GM23338 (cell line): ENCODE results near the gene CDC40. TPM values are rescaled to one million over a fixed set of nuclear protein-coding genes. Genes with fewer than 3 reads are reported as not detected.

Source experiments
- ATAC-seq: fragments of 200-7000 bp; cut with Tn5 transposase; 3 replicates; pipeline ENCODE4 v1.9.1; 2020
- DNase-seq: peaks from one replicate; pipeline ENCODE4 v3.0.0-alpha.2; 2015; ENCODE audit warnings: low spot score
- H2AFZ ChIP-seq: fragments of 200-600 bp; sonication (generic); 2 replicates; pipeline ENCODE4 v1.8.0; 2016; ENCODE audit warnings: antibody characterized with exemption, mild to moderate bottlenecking, moderate library complexity
- H3F3A ChIP-seq: fragments of 200-600 bp; sonication (generic); replicated peaks from 2 replicates; pipeline ENCODE4 v1.8.0; 2017; ENCODE audit warnings: antibody characterized with exemption, mixed run types, low read depth
- H3K27ac ChIP-seq: fragments of 200-600 bp; sonication (generic); 2 replicates; pipeline ENCODE4 v1.6.1; 2016; ENCODE audit warnings: low read depth
- H3K27me3 ChIP-seq: fragments of 200-600 bp; sonication (generic); 2 replicates; pipeline ENCODE4 v1.8.0; 2016; ENCODE audit warnings: mild to moderate bottlenecking, mixed run types, moderate library complexity; ENCODE audit not compliant: insufficient read depth
- H3K36me3 ChIP-seq: fragments of 200-600 bp; sonication (generic); 2 replicates; pipeline ENCODE4 v1.8.0; 2016; ENCODE audit warnings: mild to moderate bottlenecking; ENCODE audit not compliant: insufficient read depth
- H3K4me1 ChIP-seq: fragments of 200-600 bp; sonication (generic); 2 replicates; pipeline ENCODE4 v1.8.0; 2016; ENCODE audit warnings: mild to moderate bottlenecking, moderate library complexity; ENCODE audit not compliant: insufficient read depth
- H3K4me2 ChIP-seq: fragments of 200-600 bp; sonication (generic); 2 replicates; pipeline ENCODE4 v1.7.1; 2017; ENCODE audit warnings: mixed run types
- H3K4me3 ChIP-seq: fragments of 200-600 bp; sonication (generic); 2 replicates; pipeline ENCODE4 v1.6.1; 2016; ENCODE audit warnings: mixed run types
- H3K79me2 ChIP-seq: fragments of 200-600 bp; sonication (generic); replicated peaks from 2 replicates; pipeline ENCODE4 v1.8.0; 2017; ENCODE audit warnings: mild to moderate bottlenecking; ENCODE audit not compliant: insufficient read depth
- H3K9me2 ChIP-seq: fragments of 200-600 bp; sonication (generic); 2 replicates; pipeline ENCODE4 v1.8.0; 2017; ENCODE audit not compliant: insufficient read depth
- H4K20me1 ChIP-seq: fragments of 200-600 bp; sonication (generic); replicated peaks from 2 replicates; pipeline ENCODE4 v1.8.0; 2017; ENCODE audit warnings: mild to moderate bottlenecking; ENCODE audit not compliant: insufficient read depth
- H3K27ac Mint-ChIP-seq: 2 replicates; pipeline ENCODE4 v1.8.0; 2020; ENCODE audit warnings: inconsistent platforms, mild to moderate bottlenecking, moderate library complexity, mixed read lengths
- H3K27me3 Mint-ChIP-seq: 3 replicates; pipeline ENCODE4 v1.8.0; 2022; ENCODE audit warnings: low read depth, mild to moderate bottlenecking, moderate library complexity, mixed read lengths, inconsistent platforms; ENCODE audit not compliant: insufficient read depth, poor library complexity
- H3K36me3 Mint-ChIP-seq: 3 replicates; pipeline ENCODE4 v1.8.0; 2021; ENCODE audit warnings: low read depth, mild to moderate bottlenecking, inconsistent platforms, moderate library complexity, mixed read lengths
- H3K4me1 Mint-ChIP-seq: 3 replicates; pipeline ENCODE4 v1.8.0; 2020; ENCODE audit warnings: mild to moderate bottlenecking, inconsistent platforms, mixed read lengths
- H3K4me3 Mint-ChIP-seq: 3 replicates; pipeline ENCODE4 v1.8.0; 2021; ENCODE audit warnings: moderate library complexity, mild to moderate bottlenecking, inconsistent platforms, mixed read lengths
- H3K9me3 Mint-ChIP-seq: 3 replicates; pipeline ENCODE4 v1.8.0; 2020; ENCODE audit warnings: moderate library complexity, mild to moderate bottlenecking, inconsistent platforms, mixed read lengths
- CREB1 ChIP-seq: fragments of 250-450 bp; sonication (Bioruptor Pico); IDR thresholded peaks from 2 replicates; pipeline ENCODE4 v1.5.0; 2020; ENCODE audit warnings: low read depth, mild to moderate bottlenecking, moderate library complexity
- CTCF ChIP-seq, 2 experiments: fragments of 200-600 bp in 1 of 2; sonication (generic) in 1 of 2; conservative IDR thresholded peaks; 2 replicates each; pipeline versions ENCODE4 v1.5.1 to v1.6.1; 2016 to 2017; ENCODE audit warnings: antibody characterized with exemption in 2 of 2, low read depth in 2 of 2, mild to moderate bottlenecking in 2 of 2, moderate library complexity in 1 of 2
- EZH2 ChIP-seq: fragments of 200-600 bp; sonication (generic); IDR thresholded peaks from one replicate; pipeline ENCODE4 v1.8.0; 2017; ENCODE audit warnings: antibody characterized with exemption, mild to moderate bottlenecking, low read depth; ENCODE audit not compliant: unreplicated experiment
- EZH2phosphoT487 ChIP-seq: fragments of 200-600 bp; sonication (generic); IDR thresholded peaks from one replicate; pipeline ENCODE4 v1.8.1; 2018; ENCODE audit warnings: antibody characterized with exemption; ENCODE audit not compliant: unreplicated experiment
- JUNB ChIP-seq: IDR thresholded peaks from one replicate; pipeline ENCODE4 v1.6.1; 2016; ENCODE audit warnings: antibody characterized with exemption; ENCODE audit not compliant: unreplicated experiment
- NANOG ChIP-seq: IDR thresholded peaks from 2 replicates; pipeline ENCODE4 v1.6.1; 2016; ENCODE audit warnings: antibody characterized with exemption, borderline replicate concordance
- REST ChIP-seq: IDR thresholded peaks from one replicate; pipeline ENCODE4 v1.6.1; 2018; ENCODE audit warnings: antibody characterized with exemption; ENCODE audit not compliant: unreplicated experiment
- STAT1 ChIP-seq: IDR thresholded peaks from one replicate; pipeline ENCODE4 v1.6.1; 2016; ENCODE audit warnings: antibody characterized with exemption; ENCODE audit not compliant: unreplicated experiment
- ZNF114 ChIP-seq: fragments of 250-450 bp; sonication (Bioruptor Pico); IDR thresholded peaks from 2 replicates; pipeline ENCODE4 v1.5.0; 2020; ENCODE audit warnings: mild to moderate bottlenecking, moderate library complexity
- ZNF331 ChIP-seq: fragments of 250-450 bp; sonication (Bioruptor Pico); IDR thresholded peaks from 2 replicates; pipeline ENCODE4 v1.5.0; 2020; ENCODE audit warnings: low read depth, mild to moderate bottlenecking, moderate library complexity
- polyA plus RNA-seq: library from polyadenylated mRNA; unstranded; fragments of >200 nt; fragmentation: Nextera tagmentation; extraction: Ambion mirVana; gene quantifications from 2 replicates; pipeline ENCODE4 v1.2.1, GENCODE V29; 2016
- total RNA-seq: library from RNA; depleted of rRNA; stranded (reverse); fragments of >200 nt; shearing (Covaris generic); gene quantifications from 2 replicates; pipeline ENCODE4 v1.2.3, GENCODE V29; 2014
- TF ChIP-seq, protein P1 (sequence below): IDR thresholded peaks from 2 replicates; pipeline ENCODE4 v1.6.1; 2016; ENCODE audit warnings: antibody characterized with exemption

Gene CDC40
- total and polyA plus RNA-seq, 2 experiments from 2014 or later: 28.9 to 58.4 TPM

- H3K27me3 ChIP-seq: no peaks in the 10 kb centered on the region
- H3K9me2 ChIP-seq: no peaks in the 10 kb centered on the region
- peaks cover 10% of the 10 kb centered on the region; the same call in 2 of the 3 replicates for H3K9me3 Mint-ChIP-seq
- peaks cover 14% of the 10 kb centered on the region; the same call in 2 of the 3 replicates for H3K36me3 Mint-ChIP-seq
- H4K20me1 ChIP-seq: 0 out of 2 replicates have a peak, but pooled peaks cover 11% of the 10 kb centered on the region
- no peak overlapping the region for H3K27ac ChIP-seq
- H2AFZ ChIP-seq: no peak overlapping the region
- H3K4me3 Mint-ChIP-seq: no peak overlapping the region
- H3K27me3 Mint-ChIP-seq: no peaks in the 10 kb centered on the region
- no peak overlapping the region for H3K4me2 ChIP-seq
- ATAC-seq: no peak
- no peaks in the 10 kb centered on the region for H3F3A ChIP-seq
- H3K4me3 ChIP-seq: no peak overlapping the region
- H3K79me2 ChIP-seq: peaks cover 8% of the 10 kb centered on the region
- H3K36me3 ChIP-seq: no peaks in the 10 kb centered on the region
- TF ChIP-seq JUNB (no peak), NANOG (no peak)
- no peak for DNase-seq
- no peaks in the 10 kb centered on the region for H3K4me1 ChIP-seq
- no peak overlapping the region for H3K27ac Mint-ChIP-seq
- no peaks in the 10 kb centered on the region for H3K4me1 Mint-ChIP-seq
Measured at GRCh38 chr6:110147870-110148269, 32.4 kb upstream of the CDC40 start.

DNA sequence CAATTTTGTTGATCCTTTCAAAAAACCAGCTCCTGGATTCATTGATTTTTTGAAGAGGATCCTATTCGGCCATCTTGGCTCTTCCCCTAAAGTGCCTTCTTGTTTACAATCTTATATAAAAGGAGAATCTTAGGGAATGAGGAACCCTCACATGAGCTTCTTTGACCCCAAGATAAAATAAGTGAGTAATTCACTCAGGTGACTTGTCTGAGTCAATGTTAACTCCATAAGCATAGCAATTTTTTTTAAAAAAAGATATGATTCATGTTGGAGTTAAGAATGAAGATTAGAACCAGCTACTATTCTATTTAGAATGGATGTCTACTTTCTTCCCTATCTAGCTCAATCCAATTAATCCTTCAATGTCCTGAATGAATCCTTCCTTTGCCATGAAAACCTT, 21.7 kb upstream of the CDC40 start:
- Histone ChIP-seq H2AFZ (no peak overlapping the region), H3F3A (no peaks in the 10 kb centered on the region), H3K4me1 (peaks cover 9% of the 10 kb centered on the region), H3K36me3 (no peaks in the 10 kb centered on the region), H3K9me2 (no peaks in the 10 kb centered on the region), H3K4me2 (no peak overlapping the region), H3K27me3 (no peaks in the 10 kb centered on the region), H3K79me2 (peaks cover 34% of the 10 kb centered on the region), H4K20me1 (peaks cover 2% of the 10 kb centered on the region; the same call in 1 of the 2 replicates), H3K27ac (no peak overlapping the region), H3K4me3 (no peak overlapping the region)
- peaks cover 13% of the 10 kb centered on the region for H3K4me1 Mint-ChIP-seq
- DNase-seq (no peak), ATAC-seq (no peak)
- peaks cover 12% of the 10 kb centered on the region; the same call in 2 of the 3 replicates for H3K36me3 Mint-ChIP-seq
- no peak overlapping the region for H3K4me3 Mint-ChIP-seq
- peaks cover 2% of the 10 kb centered on the region; the same call in 1 of the 3 replicates for H3K9me3 Mint-ChIP-seq
- no peaks in the 10 kb centered on the region for H3K27me3 Mint-ChIP-seq
- H3K27ac Mint-ChIP-seq: no peak overlapping the region
- TF ChIP-seq, protein P1, sequence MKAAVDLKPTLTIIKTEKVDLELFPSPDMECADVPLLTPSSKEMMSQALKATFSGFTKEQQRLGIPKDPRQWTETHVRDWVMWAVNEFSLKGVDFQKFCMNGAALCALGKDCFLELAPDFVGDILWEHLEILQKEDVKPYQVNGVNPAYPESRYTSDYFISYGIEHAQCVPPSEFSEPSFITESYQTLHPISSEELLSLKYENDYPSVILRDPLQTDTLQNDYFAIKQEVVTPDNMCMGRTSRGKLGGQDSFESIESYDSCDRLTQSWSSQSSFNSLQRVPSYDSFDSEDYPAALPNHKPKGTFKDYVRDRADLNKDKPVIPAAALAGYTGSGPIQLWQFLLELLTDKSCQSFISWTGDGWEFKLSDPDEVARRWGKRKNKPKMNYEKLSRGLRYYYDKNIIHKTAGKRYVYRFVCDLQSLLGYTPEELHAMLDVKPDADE: no peak
- no peak for TF ChIP-seq EZH2phosphoT487
- no peak for TF ChIP-seq CREB1 (CRISPR knock-in tag)
- no peak for TF ChIP-seq ZNF331
- no peak for TF ChIP-seq JUNB
- no peak for TF ChIP-seq STAT1
- TF ChIP-seq ZNF114 (CRISPR knock-in tag): no peak
- TF ChIP-seq CTCF (conservative IDR thresholded peaks at IDR 0.05; ENCODE audit: low read depth in 2 of 2): no peak
- TF ChIP-seq REST: no peak
- TF ChIP-seq EZH2: no peak
